DMS153 treated with DMSO at 0.1 percent for 48 hours (cell line): ENCODE measurements around the gene MLPH.

Experiments used
- DNase-seq: peaks from one replicate; lab custom pipeline; 2025; ENCODE audit not compliant: unreplicated experiment; lab: John Stamatoyannopoulos, UW

The MLPH gene

DNA sequence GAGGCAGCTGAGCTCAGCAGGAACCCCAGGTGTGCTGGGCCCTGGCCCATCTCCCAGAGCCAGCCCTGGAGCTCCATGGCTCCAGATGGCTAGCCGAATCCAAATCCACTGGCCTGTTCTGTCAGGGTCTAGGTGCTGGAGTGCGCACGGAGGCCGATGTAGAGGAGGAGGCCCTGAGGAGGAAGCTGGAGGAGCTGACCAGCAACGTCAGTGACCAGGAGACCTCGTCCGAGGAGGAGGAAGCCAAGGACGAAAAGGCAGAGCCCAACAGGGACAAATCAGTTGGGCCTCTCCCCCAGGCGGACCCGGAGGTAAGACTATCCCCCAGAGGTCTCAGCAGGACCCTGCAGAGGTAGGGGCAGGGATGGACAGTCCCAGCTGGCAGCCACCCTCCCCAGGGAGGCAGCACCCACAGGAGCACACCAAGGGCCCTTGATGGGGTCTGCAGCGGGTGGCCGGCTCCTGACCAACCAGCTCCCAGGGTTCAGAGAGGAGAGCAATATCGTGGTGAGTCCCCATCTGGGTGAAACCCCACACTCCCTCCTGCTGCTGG, 53.2 kb downstream of the MLPH start:
- no peak for DNase-seq

DNA sequence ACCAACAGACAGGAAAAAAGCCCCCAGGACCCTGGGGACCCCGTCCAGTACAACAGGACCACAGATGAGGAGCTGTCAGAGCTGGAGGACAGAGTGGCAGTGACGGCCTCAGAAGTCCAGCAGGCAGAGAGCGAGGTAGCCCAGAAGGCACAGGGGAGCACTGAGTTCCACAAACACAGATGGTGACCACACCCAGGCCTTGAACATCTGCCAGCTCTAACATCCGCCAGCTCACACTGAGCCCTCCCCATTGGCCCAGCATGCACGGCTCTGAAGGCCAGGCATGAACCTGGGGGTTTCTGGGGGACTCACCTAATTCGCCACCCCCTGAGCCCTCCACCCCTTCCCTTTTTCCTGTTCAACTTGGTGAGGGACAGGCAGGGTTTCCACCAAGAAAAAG, 53.8 kb downstream of the MLPH start:
- DNase-seq, result peak; percentile 56

DNA sequence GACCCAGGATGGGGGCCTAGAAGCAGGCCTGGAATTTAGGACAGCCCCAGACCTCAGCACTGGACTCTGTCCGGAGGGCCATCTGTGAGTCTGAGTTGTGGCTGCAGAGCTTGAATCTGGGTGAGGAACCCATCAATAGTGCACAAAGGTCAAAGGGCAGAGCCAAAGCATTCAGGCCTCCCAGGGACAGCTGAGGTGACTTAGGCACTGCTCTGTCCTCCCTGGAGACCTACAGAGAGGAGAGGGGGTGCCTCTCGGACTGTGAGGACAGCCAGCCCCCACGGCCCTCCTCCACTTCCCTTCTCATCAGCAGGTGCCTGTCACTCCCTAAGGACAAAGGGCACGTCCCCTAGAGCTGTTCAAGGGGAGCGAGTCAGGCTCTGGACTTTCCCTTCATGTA, 54.2 kb downstream of the MLPH start:
- no peak for DNase-seq

DNA sequence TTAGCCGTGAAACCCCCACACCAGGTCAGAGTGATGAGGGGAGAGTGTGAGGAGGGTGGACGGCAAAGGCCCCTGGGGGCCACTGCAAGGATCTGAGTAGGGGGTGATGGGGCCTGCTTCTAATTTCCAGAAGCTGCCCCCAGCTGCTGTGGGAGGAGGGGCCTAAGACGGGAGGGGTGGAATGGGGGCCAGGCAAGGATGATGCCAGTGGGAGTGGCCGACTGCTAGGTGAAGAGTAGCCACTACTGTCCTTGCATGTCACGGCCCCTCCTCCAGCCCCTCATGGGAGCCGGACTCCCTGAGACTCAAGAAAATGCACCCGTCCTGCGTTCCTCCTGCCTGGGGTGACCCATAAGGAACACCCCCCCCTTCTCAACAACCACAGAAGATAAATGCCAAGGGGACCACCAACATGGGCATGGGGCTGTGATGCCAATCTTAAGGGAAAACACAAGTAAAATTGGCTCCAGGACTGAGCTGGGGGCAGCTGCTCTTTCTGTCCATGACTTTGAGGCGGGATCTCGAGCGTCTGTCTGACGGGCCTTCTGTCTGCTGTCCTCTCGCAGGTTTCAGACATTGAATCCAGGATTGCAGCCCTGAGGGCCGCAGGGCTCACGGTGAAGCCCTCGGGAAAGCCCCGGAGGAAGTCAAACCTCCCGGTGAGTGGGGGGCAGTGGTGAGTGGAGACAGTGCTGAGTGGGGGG, 55.1 kb downstream of the MLPH start:
- DNase-seq, result no peak

DNA sequence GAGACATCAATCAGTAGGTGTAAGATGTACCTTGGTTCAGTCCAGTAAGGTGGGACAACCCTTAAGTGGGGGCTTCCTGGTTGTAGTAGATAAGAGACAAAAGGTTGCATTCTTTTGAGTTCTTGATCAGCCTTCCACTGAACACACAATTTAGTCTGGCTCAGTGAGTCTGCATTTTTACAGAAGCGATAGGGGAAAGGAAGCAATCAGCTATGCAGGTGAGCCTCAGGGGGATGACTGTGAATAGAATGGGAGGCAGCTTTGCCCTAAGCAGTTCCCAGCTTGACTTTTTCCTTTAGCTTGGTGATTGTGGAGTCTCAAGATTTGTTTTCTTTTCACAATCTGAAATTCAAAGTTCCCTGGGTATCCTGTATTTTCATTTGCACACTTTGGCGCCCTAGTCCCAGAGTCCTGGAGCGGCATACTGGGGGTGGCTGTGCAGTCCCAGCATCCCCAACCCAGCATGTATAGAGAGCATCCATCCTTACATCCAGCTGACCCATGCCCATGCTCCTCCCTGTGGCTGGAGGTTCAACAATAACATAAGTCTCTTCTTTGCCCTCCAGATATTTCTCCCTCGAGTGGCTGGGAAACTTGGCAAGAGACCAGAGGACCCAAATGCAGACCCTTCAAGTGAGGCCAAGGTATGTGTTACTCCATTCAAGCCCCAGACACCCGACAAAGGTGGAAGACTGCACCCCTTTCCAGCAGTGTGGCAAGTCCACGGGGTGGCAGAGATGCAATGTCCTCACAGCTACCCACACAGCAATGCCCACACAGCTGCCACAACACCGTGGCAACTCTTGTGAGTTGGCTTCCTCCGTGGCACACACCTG, 59.2 kb downstream of the MLPH start:
- no peak for DNase-seq

DNA sequence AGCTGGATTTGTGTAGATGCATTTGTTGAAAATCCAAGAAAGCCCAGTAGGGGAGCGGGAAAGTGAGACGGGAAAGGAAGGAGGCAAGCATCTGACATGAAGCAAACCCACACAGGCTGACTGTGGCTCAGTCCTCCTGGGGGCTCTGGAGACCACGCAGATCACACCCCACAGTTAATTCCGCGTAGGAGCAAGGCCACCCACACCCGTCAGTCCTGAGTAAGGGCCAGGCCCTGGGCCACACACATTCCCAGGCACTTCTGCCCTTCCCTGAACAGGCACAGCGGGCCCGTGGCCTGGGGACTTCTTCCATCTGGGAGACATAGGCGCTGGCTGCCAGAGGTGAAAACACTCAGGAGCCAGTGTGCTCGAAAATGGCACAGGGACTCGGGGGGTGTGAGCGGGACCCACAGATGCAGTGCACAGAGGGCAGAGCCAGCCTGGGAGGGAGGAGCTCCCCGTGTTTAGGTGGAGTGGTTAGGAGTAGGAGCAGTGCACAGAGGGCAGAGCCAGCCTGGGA, 59.9 kb downstream of the MLPH start:
- no peak for DNase-seq

DNA sequence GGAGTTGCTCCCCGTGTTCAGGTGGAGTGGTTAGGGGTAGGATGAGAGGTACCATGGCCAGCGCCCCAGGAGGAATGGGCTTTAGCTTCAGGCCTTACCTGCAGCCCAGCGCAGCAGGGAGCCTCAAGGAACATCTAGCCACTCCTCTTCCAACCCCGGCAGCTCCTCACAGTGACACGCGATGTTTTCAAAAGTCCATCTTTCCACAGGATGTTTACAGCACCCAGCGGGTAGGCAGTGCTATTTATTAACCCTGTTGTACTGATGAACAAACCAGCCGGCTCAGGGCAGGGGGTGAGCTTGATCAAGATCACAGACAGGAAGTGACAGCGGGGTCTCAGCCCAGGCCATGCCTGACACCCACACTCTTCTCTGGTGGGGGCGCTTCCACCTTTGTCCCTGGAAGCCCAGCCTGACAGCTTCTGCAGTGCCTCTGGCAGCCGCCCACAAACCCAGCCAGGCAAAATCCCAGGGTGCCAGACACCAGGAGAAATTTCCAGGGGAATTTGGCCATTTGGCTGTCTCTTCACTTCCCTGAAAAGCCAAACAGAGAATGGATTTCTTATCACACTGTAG, 60.9 kb downstream of the MLPH start:
- DNase-seq, result peak; percentile 41

DNA sequence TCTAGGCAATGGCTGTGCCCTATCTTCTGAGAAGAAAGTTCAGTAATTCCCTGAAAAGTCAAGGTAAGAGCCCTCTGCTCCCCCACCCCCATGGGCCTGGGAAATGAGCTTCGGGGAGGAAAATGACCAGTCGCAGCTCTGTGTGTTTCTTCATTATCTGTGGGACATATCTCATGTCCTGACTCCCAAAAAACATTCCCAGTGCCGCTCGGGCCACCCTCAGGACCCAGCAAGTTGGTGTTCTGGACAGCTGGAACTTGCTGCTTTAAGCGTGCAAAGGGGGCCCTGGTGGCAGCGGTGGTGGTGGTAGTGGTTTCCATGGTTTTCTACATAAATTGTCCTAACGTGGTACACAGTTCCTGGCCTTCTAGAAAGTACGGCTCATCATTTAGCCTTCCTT, 62.2 kb downstream of the MLPH start:
- no peak for DNase-seq

DNA sequence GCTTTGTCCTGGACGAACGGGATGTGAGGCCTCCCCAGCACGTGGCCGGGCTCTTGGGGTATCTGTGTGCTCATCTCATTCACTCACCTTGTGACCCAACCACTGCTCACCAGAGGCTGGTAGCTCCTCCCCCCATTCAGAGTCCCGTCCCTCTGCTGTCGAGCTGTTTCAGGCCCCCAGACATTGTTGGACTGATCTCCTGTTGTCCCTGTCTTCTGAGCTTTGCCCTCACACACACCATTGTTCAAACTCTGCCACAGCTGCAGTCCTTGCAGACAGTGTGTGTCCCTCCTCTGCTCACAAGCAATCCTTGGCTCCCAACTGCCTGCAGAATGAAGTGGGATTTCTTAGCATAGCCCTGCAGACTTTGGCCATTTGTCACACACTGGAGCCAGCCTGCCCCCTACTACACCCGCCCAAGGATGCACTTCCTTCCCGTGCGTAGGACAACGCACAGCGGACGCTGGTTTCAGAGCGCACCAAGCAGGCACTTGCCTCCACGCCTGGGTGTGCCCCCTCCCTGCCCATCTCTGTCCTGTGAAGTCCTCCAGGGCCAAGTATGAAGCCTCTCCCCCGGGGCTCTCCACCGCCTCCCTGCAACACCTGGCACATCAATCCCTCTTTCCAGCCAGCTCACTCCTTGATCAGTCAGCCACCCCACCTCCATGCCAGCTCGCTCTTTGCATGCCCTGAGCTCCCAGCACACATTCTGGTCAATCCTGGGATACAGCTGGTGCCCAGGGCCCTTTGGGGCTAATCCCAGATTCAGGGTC, 62.8 kb downstream of the MLPH start:
- DNase-seq, result no peak

DNA sequence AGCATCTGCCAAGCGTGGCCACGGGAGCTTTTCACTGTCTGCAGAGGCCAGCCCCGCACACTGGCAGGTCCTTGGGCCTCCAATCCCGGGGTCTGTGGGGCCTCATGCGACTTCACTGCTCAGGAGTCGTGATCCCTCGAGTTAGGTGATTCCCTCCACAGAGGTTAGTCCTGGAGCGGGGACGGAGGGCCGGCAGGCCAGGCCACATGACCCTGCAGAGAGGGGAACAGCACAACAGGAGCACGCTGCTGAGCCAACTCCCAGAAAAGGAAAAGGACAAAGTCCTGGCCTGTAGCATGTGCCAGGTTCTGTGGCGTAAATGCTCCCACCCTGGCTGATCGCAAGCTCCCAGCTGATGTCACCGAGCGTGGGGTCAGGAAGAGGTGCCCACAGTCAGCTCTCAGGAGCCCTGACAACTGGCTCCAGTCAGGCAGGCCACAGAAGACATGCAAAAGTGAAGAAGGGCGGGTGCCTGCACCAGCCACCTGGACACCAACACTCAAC, 64.1 kb downstream of the MLPH start:
- DNase-seq, result no peak

DNA sequence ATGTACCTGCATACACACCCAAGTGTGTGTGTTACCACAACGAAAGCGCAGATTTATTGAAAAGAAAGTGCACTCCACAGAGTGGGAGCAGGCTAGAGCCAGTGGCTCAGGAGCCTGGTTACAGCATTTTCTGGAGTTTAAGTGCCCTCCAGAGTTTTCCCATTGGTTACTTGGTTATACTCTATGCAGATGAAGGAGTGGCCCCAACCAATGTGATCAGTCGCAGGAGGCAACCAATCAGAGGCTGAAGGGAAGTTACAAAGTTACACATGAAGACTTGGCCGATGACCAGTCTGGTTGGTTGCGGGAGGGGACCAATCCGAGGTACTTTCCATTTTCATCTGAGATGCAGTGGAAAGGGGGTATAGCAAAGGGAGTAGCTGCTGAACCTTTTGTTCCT, 65.9 kb downstream of the MLPH start:
- no peak for DNase-seq

DNA sequence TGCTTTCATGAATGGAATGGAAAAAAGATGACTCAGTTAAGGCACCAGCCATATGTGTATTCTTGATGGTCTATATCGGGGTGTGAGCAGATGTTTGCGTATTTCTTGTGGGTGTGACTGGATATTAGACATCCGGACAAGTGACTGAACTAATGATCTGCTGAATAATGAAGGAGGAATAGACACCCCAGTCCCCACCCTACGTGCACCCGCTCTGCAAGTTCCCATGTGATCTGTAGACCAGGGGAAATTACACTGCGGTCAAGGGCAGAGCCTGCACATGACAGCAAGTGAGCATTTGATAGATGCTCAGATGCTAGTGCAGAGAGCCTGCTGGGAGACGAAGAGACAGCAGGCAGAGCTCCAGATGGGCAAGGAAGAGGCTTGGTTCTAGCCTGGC, 66.9 kb downstream of the MLPH start:
- no peak for DNase-seq

DNA sequence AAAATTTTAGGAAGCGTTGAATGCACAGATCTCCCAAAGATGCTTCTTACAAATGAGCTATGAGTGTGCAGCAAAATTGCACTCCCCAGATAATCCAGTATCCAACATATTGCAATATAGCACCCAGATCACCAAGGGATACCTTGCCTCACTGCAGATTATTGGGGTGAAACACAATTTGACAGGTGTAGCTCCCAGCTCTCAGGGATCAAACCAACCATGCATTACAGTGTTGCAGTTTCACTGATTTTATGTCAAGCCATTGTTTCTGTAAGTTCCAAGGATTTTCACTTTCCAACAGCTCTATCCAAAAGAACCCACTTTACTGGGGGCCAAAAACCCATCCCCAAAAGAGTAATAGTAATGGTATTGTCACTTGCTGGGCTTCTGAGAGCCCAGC, 68.5 kb downstream of the MLPH start:
- no peak for DNase-seq

DNA sequence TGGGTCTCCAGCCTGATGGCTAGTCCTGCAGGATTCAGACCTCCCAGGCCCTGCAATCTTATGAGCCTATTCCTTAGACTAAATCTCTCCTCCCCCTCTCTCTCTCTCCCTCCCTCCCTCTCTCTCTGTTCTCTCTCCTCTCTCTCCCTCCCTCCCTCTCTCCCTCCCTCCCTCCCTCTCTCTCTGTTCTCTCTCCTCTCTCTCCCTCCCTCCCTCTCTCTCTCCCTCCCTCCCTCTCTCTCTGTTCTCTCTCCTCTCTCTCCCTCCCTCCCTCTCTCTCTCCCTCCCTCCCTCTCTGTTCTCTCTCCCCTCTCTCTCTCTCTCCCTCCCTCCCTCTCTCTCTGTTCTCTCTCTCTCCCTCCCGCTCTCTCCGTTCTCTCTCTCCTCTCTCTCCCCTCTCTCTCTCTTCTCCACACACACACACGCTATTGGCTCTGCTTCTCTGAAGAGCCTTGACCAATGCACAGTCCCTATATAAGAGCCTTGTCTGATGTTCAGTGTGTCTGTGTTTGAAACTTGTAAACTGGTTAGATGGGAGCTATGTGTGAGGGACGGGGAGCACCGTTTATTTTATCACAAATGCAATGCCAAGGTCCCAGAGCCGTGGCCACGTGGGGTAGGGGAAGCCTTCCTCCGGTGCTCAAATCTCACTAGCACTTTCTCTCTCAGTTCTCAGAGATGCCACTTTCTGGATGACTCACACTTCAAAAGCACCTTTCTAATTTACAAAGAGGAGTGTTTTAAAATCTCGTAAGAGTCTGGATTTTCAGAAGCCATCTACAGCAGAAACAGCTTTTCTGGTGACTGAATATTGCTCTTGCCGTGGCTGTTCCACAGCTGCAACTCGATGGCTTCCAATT, 70.0 kb downstream of the MLPH start:
- DNase-seq, result no peak

DNA sequence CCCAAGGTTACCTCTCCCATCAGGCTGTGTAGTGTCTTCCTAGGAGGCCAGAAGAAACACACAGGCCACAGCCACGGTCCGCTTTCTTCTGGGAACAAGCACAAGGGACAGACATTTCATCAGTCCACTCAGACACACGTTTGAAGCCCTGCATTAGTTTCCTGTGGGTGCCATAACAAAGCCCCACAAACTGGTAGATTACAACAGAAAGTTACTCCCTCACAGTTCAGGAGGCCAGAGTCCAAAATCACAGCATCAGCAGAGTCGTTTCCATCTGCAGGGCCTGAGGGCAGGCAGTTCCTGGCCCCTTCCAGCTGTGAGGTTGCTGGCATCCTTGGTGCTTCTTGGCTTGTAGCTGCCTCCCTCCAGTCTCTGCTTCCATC, 70.6 kb downstream of the MLPH start:
- DNase-seq, result no peak

DNA sequence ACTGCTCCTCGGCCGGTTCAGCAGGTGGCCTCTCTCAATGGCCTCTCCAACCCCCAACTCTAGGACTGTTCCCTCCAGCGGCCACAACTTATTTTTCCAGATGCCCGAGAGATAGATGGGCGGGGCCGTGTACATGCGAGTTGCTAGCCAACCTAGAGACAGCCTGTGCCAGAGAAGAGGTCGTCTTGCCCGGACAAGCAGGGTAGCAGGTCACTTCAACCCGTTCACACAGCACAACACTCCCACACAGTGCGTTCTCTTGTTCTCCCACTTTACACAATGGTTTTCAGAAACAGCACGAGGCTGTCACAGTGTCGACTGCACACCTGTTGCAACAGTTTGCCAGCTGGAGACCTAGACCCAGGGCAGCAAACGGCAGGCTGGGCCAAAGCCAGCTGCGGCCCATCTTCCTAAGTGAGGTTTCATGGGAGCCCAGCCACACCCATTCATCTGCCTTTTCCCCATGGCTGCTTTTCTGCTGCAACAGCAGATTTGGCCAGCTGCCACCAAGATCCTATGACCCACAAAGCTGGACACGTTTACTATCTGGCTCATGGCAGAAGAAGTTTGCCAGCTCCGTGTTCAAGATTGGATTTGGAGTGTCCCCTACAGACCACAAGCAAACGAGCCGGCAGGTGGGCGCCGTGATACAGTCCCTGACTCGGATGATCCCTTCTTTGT, 72.0 kb downstream of the MLPH start:
- peak; percentile 57 for DNase-seq

DNA sequence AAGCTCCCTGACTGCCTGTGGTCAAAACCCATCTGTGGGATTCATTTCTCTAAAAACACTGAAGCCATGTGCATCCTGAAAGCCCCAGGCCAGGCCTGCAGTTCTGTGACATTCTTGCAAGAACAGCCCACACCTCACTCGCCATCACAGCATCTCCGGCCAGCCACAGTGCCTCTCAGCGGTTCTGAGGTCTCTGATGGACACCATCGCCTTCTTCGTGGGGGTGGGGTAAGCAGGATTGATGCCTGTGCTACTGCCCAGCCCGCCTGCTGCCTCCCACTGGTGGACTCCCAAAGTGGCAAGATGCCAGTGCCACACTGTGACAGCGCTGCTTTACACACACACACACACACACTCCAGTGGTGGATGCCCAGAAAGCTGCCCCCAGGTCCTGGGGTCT, 74.2 kb downstream of the MLPH start:
- no peak for DNase-seq

DNA sequence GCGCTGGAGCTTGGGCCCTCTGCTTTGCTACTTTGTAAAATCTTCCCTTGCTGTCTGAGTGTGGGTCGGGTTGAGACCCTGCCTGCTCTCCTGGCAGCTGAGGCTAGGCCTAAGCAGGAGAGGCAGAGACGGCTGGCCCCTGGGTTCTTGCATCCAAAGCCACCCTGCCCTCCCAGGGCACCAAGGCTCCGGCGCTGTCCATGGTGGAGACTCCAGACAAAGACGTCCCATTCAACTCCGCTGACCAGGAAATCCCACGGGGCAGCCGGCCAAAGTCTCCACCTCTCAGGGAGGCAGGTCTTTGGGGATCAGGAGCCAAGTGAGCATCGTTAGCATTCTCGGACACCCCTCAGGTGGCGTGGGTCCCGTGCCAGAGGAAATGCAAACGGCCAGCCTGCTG, 76.8 kb downstream of the MLPH start:
- DNase-seq, result no peak

DNA sequence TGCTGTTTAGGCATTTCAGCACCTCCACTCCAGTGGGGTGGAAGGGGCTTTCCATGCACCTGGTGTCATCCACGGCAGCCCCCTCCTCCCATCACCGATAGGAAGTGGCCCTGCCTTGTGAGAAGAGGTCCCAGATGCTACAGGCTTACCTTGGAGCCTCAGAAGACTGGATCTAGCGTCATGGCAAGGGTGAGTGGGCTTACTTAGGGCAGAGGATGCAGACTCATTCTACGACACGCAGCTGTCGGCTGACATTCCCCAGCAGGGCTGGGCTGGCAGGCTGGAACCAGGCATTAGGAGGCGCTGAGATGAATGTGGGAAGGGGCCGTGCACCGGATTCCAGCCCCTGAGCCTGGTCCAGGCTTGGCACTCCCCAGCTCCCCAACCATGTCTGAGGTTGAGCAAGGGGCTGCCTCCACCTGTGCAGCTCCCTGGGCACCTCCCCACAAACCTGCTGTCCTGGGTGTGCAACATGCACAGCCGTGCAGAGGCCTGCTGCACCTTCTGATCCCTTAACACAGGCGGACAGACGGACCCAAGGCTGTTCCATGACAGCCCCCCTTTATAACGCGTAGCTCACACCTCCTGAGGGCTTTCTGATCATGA, 77.6 kb downstream of the MLPH start:
- DNase-seq, result no peak
